Smooth muscle cell (in vitro differentiated cells): Measurements from ENCODE around the gene RIMOC1. TPM values are rescaled to one million over a fixed set of nuclear protein-coding genes. Genes with fewer than 3 reads are reported as not detected.

ENCODE experiments used
- DNase-seq: peaks from one replicate; lab custom pipeline; 2025; ENCODE audit not compliant: unreplicated experiment; lab: John Stamatoyannopoulos, UW
- H2AFZ ChIP-seq: fragments of 200-600 bp; sonication (generic); 2 replicates; pipeline ENCODE4 v1.6.0; 2016; ENCODE audit warnings: antibody characterized with exemption, low read depth, mild to moderate bottlenecking
- H3F3A ChIP-seq: fragments of 200-600 bp; sonication (generic); 2 replicates; pipeline ENCODE4 v1.6.0; 2017; ENCODE audit warnings: antibody characterized with exemption, low read depth
- H3K27ac ChIP-seq: fragments of 200-600 bp; sonication (generic); 2 replicates; pipeline ENCODE4 v1.5.1; 2016; ENCODE audit warnings: low read depth, mild to moderate bottlenecking
- H3K27me3 ChIP-seq: fragments of 200-600 bp; sonication (generic); 2 replicates; pipeline ENCODE4 v1.6.1; 2016; ENCODE audit warnings: low read depth, mild to moderate bottlenecking
- H3K36me3 ChIP-seq: fragments of 200-600 bp; sonication (generic); 2 replicates; pipeline ENCODE4 v1.5.1; 2016; ENCODE audit warnings: low read depth
- H3K4me1 ChIP-seq: fragments of 200-600 bp; sonication (generic); 2 replicates; pipeline ENCODE4 v1.5.1; 2016; ENCODE audit warnings: low read depth
- H3K4me2 ChIP-seq: fragments of 200-600 bp; sonication (generic); 2 replicates; pipeline ENCODE4 v1.6.0; 2016; ENCODE audit warnings: mild to moderate bottlenecking
- H3K4me3 ChIP-seq: fragments of 200-600 bp; sonication (generic); 2 replicates; pipeline ENCODE4 v1.5.1; 2016; ENCODE audit warnings: mild to moderate bottlenecking
- H3K79me2 ChIP-seq: fragments of 200-600 bp; sonication (generic); 2 replicates; pipeline ENCODE4 v1.6.0; 2016; ENCODE audit warnings: low read depth, mild to moderate bottlenecking
- H3K9ac ChIP-seq: fragments of 200-600 bp; sonication (generic); 2 replicates; pipeline ENCODE4 v1.6.0; 2016; ENCODE audit warnings: low read depth
- H3K9me3 ChIP-seq: fragments of 200-600 bp; sonication (generic); replicated peaks from 2 replicates; pipeline ENCODE4 v1.5.1; 2016; ENCODE audit warnings: low read depth
- H4K20me1 ChIP-seq: fragments of 200-600 bp; sonication (generic); 2 replicates; pipeline ENCODE4 v1.6.0; 2016; ENCODE audit warnings: low read depth
- CTCF ChIP-seq: fragments of 200-600 bp; sonication (generic); IDR thresholded peaks from 2 replicates; pipeline ENCODE4 v1.5.1; 2017; ENCODE audit warnings: borderline replicate concordance, mild to moderate bottlenecking, antibody characterized with exemption; ENCODE audit not compliant: insufficient read depth, poor library complexity, severe bottlenecking
- WGBS: methylation state at CpG from one replicate; pipeline ENCODE4 v1.1.7; 2016; ENCODE audit warnings: low lambda C conversion rate; 5-methylcytosine and 5-hydroxymethylcytosine counted together
- polyA plus RNA-seq: library from polyadenylated mRNA; unstranded; fragments of >200 nt; fragmentation: Nextera tagmentation; extraction: Ambion mirVana; gene quantifications from 2 replicates; pipeline ENCODE4 v1.2.1, GENCODE V29; 2016
- total RNA-seq: library from RNA; depleted of rRNA; stranded (reverse); fragments of >200 nt; gene quantifications from 2 replicates; pipeline ENCODE4 v1.2.3, GENCODE V29; 2014

The RIMOC1 gene
- total and polyA plus RNA-seq, 2 experiments from 2014 or later = 9.6 to 36.9 TPM

- 2% methylated on average over 81 of the region's 82 CpGs for WGBS
These were observed 34.2 kb upstream of the RIMOC1 start, which contains the start of gene OXCT1 for GRCh38 chr5:41869724-41870626. Gene OXCT1 (minus strand): TSS chr5:41870425. CDS start chr5:41870358, 67 bp downstream.

DNA sequence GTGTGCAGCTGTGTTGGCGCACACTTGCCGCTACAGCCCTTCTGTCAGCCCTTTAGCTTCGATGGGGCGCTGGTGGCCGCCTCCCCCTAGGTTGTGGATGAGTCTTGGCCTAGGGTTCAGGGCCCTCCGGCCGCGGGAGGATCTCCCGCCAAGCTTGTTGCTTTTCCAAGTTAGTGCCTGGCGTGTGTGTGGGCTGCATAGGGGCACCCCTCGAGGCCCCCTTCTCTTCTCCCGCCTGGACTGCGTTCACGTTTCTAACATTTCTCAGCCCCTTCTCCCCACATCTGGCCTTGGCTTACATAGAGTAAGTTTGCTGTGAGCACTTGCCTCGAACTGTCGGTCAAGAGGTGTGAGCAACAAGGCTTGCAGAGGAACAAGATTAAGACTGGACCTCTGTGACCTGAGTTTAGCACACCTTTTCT is 33.5 kb upstream of the RIMOC1 start:
- WGBS = 19% methylated on average over 16 of the region's 16 CpGs
- H3K79me2 ChIP-seq = no peaks in the 10 kb centered on the region
- no peak overlapping the region for H3K27ac ChIP-seq
- peak overlapping the region; percentile 90 for H3K4me3 ChIP-seq
- H3K9me3 ChIP-seq = no peaks in the 10 kb centered on the region
- H3K36me3 ChIP-seq = no peaks in the 10 kb centered on the region
- no peak for TF ChIP-seq CTCF
- no peaks in the 10 kb centered on the region for H4K20me1 ChIP-seq
- no peak for DNase-seq
- H2AFZ ChIP-seq = peak overlapping the region; percentile 97
- H3F3A ChIP-seq = no peaks in the 10 kb centered on the region
- H3K27me3 ChIP-seq = no peaks in the 10 kb centered on the region
- H3K4me1 ChIP-seq = peaks cover 3% of the 10 kb centered on the region
- H3K4me2 ChIP-seq = peak overlapping the region; percentile 96
- H3K9ac ChIP-seq = peak overlapping the region; percentile 81

More at GRCh38 chr5:41869724-41870626, 34.2 kb upstream of the RIMOC1 start, which contains the start of gene OXCT1:
- no peaks in the 10 kb centered on the region for H3K36me3 ChIP-seq
- H3K9ac ChIP-seq = peak within 1 kb of the TSS; percentile 81
- peak; percentile 49 for DNase-seq
- H2AFZ ChIP-seq = peak within 1 kb of the TSS; percentile 97
- no peak for TF ChIP-seq CTCF
- H3K4me1 ChIP-seq = peaks cover 3% of the 10 kb centered on the region
- H4K20me1 ChIP-seq = no peaks in the 10 kb centered on the region
- H3K4me2 ChIP-seq = peak within 1 kb of the TSS; percentile 96
- peak within 1 kb of the TSS; percentile 90 for H3K4me3 ChIP-seq
- no peaks in the 10 kb centered on the region for H3K79me2 ChIP-seq
- H3K27me3 ChIP-seq = no peaks in the 10 kb centered on the region
- no peaks in the 10 kb centered on the region for H3F3A ChIP-seq
- peak within 1 kb of the TSS; percentile 32 for H3K27ac ChIP-seq
- no peaks in the 10 kb centered on the region for H3K9me3 ChIP-seq

DNA sequence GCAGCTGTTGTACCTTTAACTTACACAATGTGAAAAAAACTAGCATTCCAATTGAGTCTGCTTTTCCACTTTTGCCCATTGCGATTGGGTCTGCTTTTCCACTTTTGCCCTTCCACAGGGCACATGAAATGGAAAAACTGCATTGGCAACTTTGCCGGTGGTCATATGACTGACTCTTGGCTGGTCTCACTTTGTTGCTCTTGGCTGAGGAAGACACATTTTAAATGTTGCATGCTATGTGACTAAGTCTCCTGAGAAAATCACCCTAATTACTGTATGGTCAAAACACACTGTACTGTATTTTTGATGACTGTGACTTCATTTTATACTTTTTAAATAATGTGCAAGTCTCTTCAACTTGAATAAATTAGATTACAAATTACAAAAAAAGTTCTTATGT is 32.3 kb upstream of the RIMOC1 start:
- Histone ChIP-seq H2AFZ (no peak overlapping the region), H3K36me3 (no peaks in the 10 kb centered on the region), H3K27me3 (no peaks in the 10 kb centered on the region), H3K9ac (no peak overlapping the region), H3K4me2 (no peak overlapping the region), H3K79me2 (no peaks in the 10 kb centered on the region), H3F3A (no peaks in the 10 kb centered on the region), H4K20me1 (no peaks in the 10 kb centered on the region), H3K27ac (no peak overlapping the region), H3K4me3 (no peak overlapping the region), H3K9me3 (no peaks in the 10 kb centered on the region), H3K4me1 (peaks cover 3% of the 10 kb centered on the region)
- TF ChIP-seq CTCF = no peak
- WGBS = 95% methylated on average over 2 of the region's 2 CpGs
- DNase-seq = no peak
